H1 (cell line): ENCODE measurements around the gene RHD. TPM values are rescaled to one million over a fixed set of nuclear protein-coding genes. Genes with fewer than 3 reads are reported as not detected.
"Not testable (repeated sequence)": the region's sequence is repeated elsewhere in the genome, so short reads cannot be mapped to it uniquely, and the experiment has no call there.

ENCODE experiments used
- CTCF ChIA-PET: fragments of 300-600 bp; sonication (Branson Sonifier 250); formaldehyde crosslinking; loops from one replicate; lab custom pipeline; 2021; ENCODE audit not compliant: partially characterized antibody; lab: Charles Lee
- POLR2A ChIA-PET: fragments of 300-600 bp; sonication (Branson Sonifier 250); formaldehyde crosslinking; loops from one replicate; lab custom pipeline; 2021; ENCODE audit warnings: inconsistent platforms; ENCODE audit not compliant: partially characterized antibody; lab: Charles Lee
- DNase-seq, 2 experiments: peaks; one replicate each; pipeline versions ENCODE4 v3.0.0 to v3.0.0-alpha.2; 2010 to 2022; ENCODE audit warnings: low spot score in 2 of 2, low read depth in 1 of 2, mixed read lengths in 1 of 2
- FAIRE-seq: peaks from 2 replicates; lab custom pipeline; 2011; peaks lifted over from hg19 to GRCh38; lab: Jason Lieb, UNC
- H2AFZ ChIP-seq: 2 replicates; pipeline ENCODE4 v1.8.1; 2012; ENCODE audit warnings: low read length, inconsistent platforms
- H2AK5ac ChIP-seq: 2 replicates; pipeline ENCODE4 v1.6.1; 2013; ENCODE audit warnings: low read depth, low read length
- H2BK120ac ChIP-seq: replicated peaks from 2 replicates; pipeline ENCODE3; 2013; ENCODE audit warnings: low read depth, low read length, inconsistent platforms
- H2BK12ac ChIP-seq: 2 replicates; pipeline ENCODE4 v1.6.1; 2013; ENCODE audit warnings: low read depth, low read length
- H2BK15ac ChIP-seq: 2 replicates; pipeline ENCODE4 v1.6.1; 2013; ENCODE audit warnings: low read length
- H2BK20ac ChIP-seq: 2 replicates; pipeline ENCODE4 v1.6.1; 2013; ENCODE audit warnings: low read length
- H2BK5ac ChIP-seq: 2 replicates; pipeline ENCODE4 v1.6.1; 2013; ENCODE audit warnings: low read depth, low read length
- H3K14ac ChIP-seq: 2 replicates; pipeline ENCODE4 v1.6.1; 2013; ENCODE audit warnings: inconsistent platforms; ENCODE audit not compliant: insufficient read length
- H3K18ac ChIP-seq: 2 replicates; pipeline ENCODE4 v1.6.1; 2013; ENCODE audit warnings: low read length; ENCODE audit errors: extremely low read depth
- H3K23ac ChIP-seq: 2 replicates; pipeline ENCODE4 v1.6.1; 2013; ENCODE audit warnings: inconsistent platforms; ENCODE audit not compliant: insufficient read length
- H3K23me2 ChIP-seq: 2 replicates; pipeline ENCODE4 v1.6.1; 2013; ENCODE audit warnings: low read depth, low read length
- H3K27ac ChIP-seq: 2 replicates; pipeline ENCODE4 v1.6.1; 2011; ENCODE audit warnings: low read depth, low read length, inconsistent platforms
- H3K27me3 ChIP-seq, 4 experiments: replicated peaks in 1 of 4; 1 replicate in 1 of 4; 2 replicates in 3 of 4; pipeline versions ENCODE4 v1.6.1 to v1.8.1; 2011 to 2013; ENCODE audit warnings: low read length in 3 of 4, mild to moderate bottlenecking in 3 of 4, inconsistent platforms in 2 of 4, mixed read lengths in 2 of 4, moderate library complexity in 1 of 4; ENCODE audit not compliant: control insufficient read depth in 3 of 4, insufficient read depth in 3 of 4; ENCODE audit errors: extremely low read depth in 1 of 4
- H3K36me3 ChIP-seq, 4 experiments: 2 replicates each; pipeline versions ENCODE4 v1.6.1 to v1.8.1; 2011 to 2013; ENCODE audit warnings: mild to moderate bottlenecking in 4 of 4, low read length in 3 of 4, moderate library complexity in 2 of 4, control low read depth in 1 of 4, inconsistent platforms in 1 of 4; ENCODE audit not compliant: insufficient read depth in 4 of 4, control insufficient read depth in 2 of 4
- H3K4ac ChIP-seq: replicated peaks from 2 replicates; pipeline ENCODE3; 2013; ENCODE audit warnings: low read length, low read depth, mixed read lengths, inconsistent platforms; ENCODE audit not compliant: insufficient read length
- H3K4me1 ChIP-seq, 4 experiments: replicated peaks in 1 of 4; 1 replicate in 1 of 4; 2 replicates in 3 of 4; pipeline versions ENCODE4 v1.6.1 to v1.8.1; 2011 to 2013; ENCODE audit warnings: low read length in 3 of 4, inconsistent platforms in 2 of 4, mixed read lengths in 1 of 4; ENCODE audit not compliant: insufficient read depth in 4 of 4, control insufficient read depth in 3 of 4
- H3K4me2 ChIP-seq, 2 experiments: 2 replicates each; pipeline versions ENCODE4 v1.6.1 to v1.8.1; 2011 to 2013; ENCODE audit warnings: low read depth in 2 of 2, low read length in 2 of 2, control low read depth in 1 of 2, inconsistent platforms in 1 of 2, mild to moderate bottlenecking in 1 of 2; ENCODE audit not compliant: insufficient read depth in 1 of 2
- H3K4me3 ChIP-seq, 4 experiments: fragments of 200-600, 300-600 bp in 1 of 4; sonication (generic), shearing (Covaris generic), sonication (Bioruptor Twin) in 1 of 4; 2 replicates each; pipeline versions ENCODE4 v1.5.1 to v1.8.1; 2011 to 2016; ENCODE audit warnings: low read length in 4 of 4, low read depth in 3 of 4, control low read depth in 2 of 4, inconsistent platforms in 2 of 4, mild to moderate bottlenecking in 2 of 4, mixed read lengths in 1 of 4, moderate library complexity in 1 of 4; ENCODE audit not compliant: insufficient read depth in 2 of 4; ENCODE audit errors: extremely low read depth in 1 of 4
- H3K56ac ChIP-seq: replicated peaks from 2 replicates; pipeline ENCODE3; 2013; ENCODE audit warnings: low read depth, mild to moderate bottlenecking, mixed read lengths, low read length, inconsistent platforms; ENCODE audit not compliant: insufficient read length
- H3K79me1 ChIP-seq: 2 replicates; pipeline ENCODE4 v1.6.1; 2013; ENCODE audit warnings: low read depth, low read length, control low read depth
- H3K79me2 ChIP-seq, 2 experiments: 2 replicates each; pipeline versions ENCODE4 v1.6.1 to v1.8.1; 2012 to 2013; ENCODE audit warnings: low read length in 2 of 2, mild to moderate bottlenecking in 2 of 2, inconsistent platforms in 1 of 2; ENCODE audit not compliant: insufficient read depth in 2 of 2, control insufficient read depth in 1 of 2
- H3K9ac ChIP-seq, 4 experiments: replicated peaks in 1 of 4; 1 replicate in 1 of 4; 2 replicates in 3 of 4; pipeline versions ENCODE4 v1.6.1 to v1.8.1; 2011 to 2013; ENCODE audit warnings: low read depth in 3 of 4, low read length in 3 of 4, control low read depth in 2 of 4, mild to moderate bottlenecking in 2 of 4, moderate library complexity in 2 of 4, inconsistent platforms in 1 of 4; ENCODE audit errors: extremely low read depth in 1 of 4
- H3K9me3 ChIP-seq, 2 experiments: 2 replicates each; pipeline versions ENCODE4 v1.6.1 to v1.8.1; 2012 to 2013; ENCODE audit warnings: mild to moderate bottlenecking in 2 of 2, moderate library complexity in 2 of 2, control low read depth in 1 of 2, inconsistent platforms in 1 of 2, low read depth in 1 of 2, low read length in 1 of 2, mixed read lengths in 1 of 2; ENCODE audit not compliant: insufficient read depth in 2 of 2
- H4K20me1 ChIP-seq, 2 experiments: replicated peaks in 1 of 2; 2 replicates each; pipeline versions ENCODE3 to v1.8.1; 2011 to 2013; ENCODE audit warnings: inconsistent platforms in 2 of 2, low read length in 2 of 2, mild to moderate bottlenecking in 1 of 2; ENCODE audit not compliant: insufficient read depth in 2 of 2, control insufficient read depth in 1 of 2
- H4K5ac ChIP-seq: 2 replicates; pipeline ENCODE4 v1.6.1; 2013; ENCODE audit warnings: low read length, low read depth, mixed read lengths, inconsistent platforms; ENCODE audit not compliant: insufficient read length
- H4K8ac ChIP-seq: 2 replicates; pipeline ENCODE4 v1.8.0; 2013; ENCODE audit warnings: mild to moderate bottlenecking, moderate library complexity, low read length, inconsistent platforms; ENCODE audit not compliant: insufficient read depth; ENCODE audit errors: extremely low read depth
- H4K91ac ChIP-seq: replicated peaks from 2 replicates; pipeline ENCODE3; 2013; ENCODE audit warnings: low read length, mixed read lengths, inconsistent platforms; ENCODE audit not compliant: insufficient read length
- WGBS, 2 experiments: shearing (Covaris generic) in 1 of 2; methylation state at CpG; one replicate each; pipeline versions ENCODE4 v1.1.6 to v1.1.7; 2013 to 2015; ENCODE audit warnings: low lambda C conversion rate in 2 of 2, mixed read lengths in 2 of 2, inconsistent platforms in 1 of 2, low coverage in 1 of 2, missing lambda C conversion rate in 1 of 2; ENCODE audit not compliant: insufficient replicate concordance in 2 of 2, insufficient coverage in 1 of 2, insufficient read length in 1 of 2; ENCODE audit errors: extremely low coverage in 1 of 2, missing lambda C conversion rate in 1 of 2; 5-methylcytosine and 5-hydroxymethylcytosine counted together
- polyA plus RNA-seq, 7 experiments: library from polyadenylated mRNA; depleted of rRNA in 3 of 7; stranded (reverse) in 5 of 7; unstranded in 2 of 7; fragments of >200 nt in 5 of 7; fragments of 200-250 nt in 2 of 7; gene quantifications; 1 replicate in 5 of 7; 2 replicates in 1 of 7; 4 replicates in 1 of 7; pipeline versions ENCODE4 v1.2.1 to v1.2.3, GENCODE V29; 2011 to 2013; ENCODE audit warnings: missing spikeins in 2 of 7, mixed read lengths in 2 of 7
- total RNA-seq: library from RNA; stranded (reverse); fragmentation: NEBNext Ultra II Directional; extraction: Animal tissue kit (Norgen Biotek cat#: 25700); gene quantifications from 2 replicates; pipeline ENCODE4 v1.2.1, GENCODE V29; 2021

RHD gene
- total and polyA plus RNA-seq, 2 of the 8 experiments (the other 6 are each of a cell fraction or from before 2014, with no cell fraction given) = 0.21 TPM; not detected in 1

GRCh38 chr1:25275648-25276047 is 3.3 kb downstream of the RHD start:
- H3K4me1 ChIP-seq, H3K27ac ChIP-seq, H3K56ac ChIP-seq, H2BK5ac ChIP-seq, H3K4ac ChIP-seq, H2BK15ac ChIP-seq, H4K8ac ChIP-seq, H3K79me2 ChIP-seq, H2BK12ac ChIP-seq, H3K23me2 ChIP-seq, H3K36me3 ChIP-seq, H3K79me1 ChIP-seq, H4K5ac ChIP-seq, H3K9me3 ChIP-seq, H4K20me1 ChIP-seq, H3K18ac ChIP-seq, H2AFZ ChIP-seq, H3K23ac ChIP-seq, CTCF ChIA-PET, POLR2A ChIA-PET, H2AK5ac ChIP-seq, H3K4me2 ChIP-seq, H2BK120ac ChIP-seq, H2BK20ac ChIP-seq, H3K14ac ChIP-seq, DNase-seq, H3K27me3 ChIP-seq, H3K4me3 ChIP-seq, H3K9ac ChIP-seq, H4K91ac ChIP-seq: not testable (repeated sequence)
- WGBS, 2 experiments = 87% methylated on average over 4 of the region's 4 CpGs; no CpG with 5 or more reads in 1 of the 2 experiments
- FAIRE-seq = peak; percentile 62

GRCh38 chr1:25277295-25277694 is 5.0 kb downstream of the RHD start:
- H3K4ac ChIP-seq = not testable (repeated sequence)

More at GRCh38 chr1:25277295-25277694, 5.0 kb downstream of the RHD start:
- H2BK5ac ChIP-seq, H3K56ac ChIP-seq, H2AK5ac ChIP-seq, H3K23me2 ChIP-seq, H2BK120ac ChIP-seq, H3K4me3 ChIP-seq, H4K8ac ChIP-seq, H3K27me3 ChIP-seq, H3K23ac ChIP-seq, H2BK12ac ChIP-seq, H3K27ac ChIP-seq, H3K4me1 ChIP-seq, H3K9ac ChIP-seq, H3K14ac ChIP-seq, H4K5ac ChIP-seq, H3K18ac ChIP-seq, H3K79me1 ChIP-seq, H3K9me3 ChIP-seq, CTCF ChIA-PET, H2BK15ac ChIP-seq, H2BK20ac ChIP-seq, H4K91ac ChIP-seq, H3K4me2 ChIP-seq, H3K79me2 ChIP-seq, H4K20me1 ChIP-seq, DNase-seq, H3K36me3 ChIP-seq, H2AFZ ChIP-seq: not testable (repeated sequence)
- peak; percentile 81 for FAIRE-seq
- POLR2A ChIA-PET = interaction anchor here (1.3 kb wide), 1 partner anchor 30 kb away, joined by 3 read pairs; the partner anchor contains the start of gene RSRP1
- WGBS, 2 experiments = 81% methylated on average over 1 of the region's 1 CpG; no CpG with 5 or more reads in 1 of the 2 experiments
